ENCODE results near the gene KLK13.

Gene KLK13

GRCh38 chr19:51055866-51056265 is 9.0 kb downstream of the KLK13 start:
- TF ChIP-seq CTCF (IDR thresholded peaks at IDR 0.05; ENCODE audit: borderline replicate concordance, control extremely low read depth, extremely low read depth, insufficient read depth, missing control alignments), result no peak
- DNase-seq (ENCODE audit: low spot score), result no peak
- in situ Hi-C loops (cut with MboI; ENCODE audit: low sequenced_read_pairs, unreplicated experiment), result no loop called here

GRCh38 chr19:51047031-51047335 is 17.9 kb downstream of the KLK13 start:
- TF ChIP-seq CTCF (IDR thresholded peaks at IDR 0.05; ENCODE audit: borderline replicate concordance, control extremely low read depth, extremely low read depth, insufficient read depth, missing control alignments), result no peak
- in situ Hi-C loops (cut with MboI; ENCODE audit: low sequenced_read_pairs, unreplicated experiment), result no loop called here
- no peak for DNase-seq (ENCODE audit: low spot score)

GRCh38 chr19:51044327-51044726 is 20.6 kb downstream of the KLK13 start:
- in situ Hi-C loops (cut with MboI; ENCODE audit: low sequenced_read_pairs, unreplicated experiment), result no loop called here
- no peak for TF ChIP-seq CTCF (IDR thresholded peaks at IDR 0.05; ENCODE audit: borderline replicate concordance, control extremely low read depth, extremely low read depth, insufficient read depth, missing control alignments)
- DNase-seq (ENCODE audit: low spot score), result no peak

DNA sequence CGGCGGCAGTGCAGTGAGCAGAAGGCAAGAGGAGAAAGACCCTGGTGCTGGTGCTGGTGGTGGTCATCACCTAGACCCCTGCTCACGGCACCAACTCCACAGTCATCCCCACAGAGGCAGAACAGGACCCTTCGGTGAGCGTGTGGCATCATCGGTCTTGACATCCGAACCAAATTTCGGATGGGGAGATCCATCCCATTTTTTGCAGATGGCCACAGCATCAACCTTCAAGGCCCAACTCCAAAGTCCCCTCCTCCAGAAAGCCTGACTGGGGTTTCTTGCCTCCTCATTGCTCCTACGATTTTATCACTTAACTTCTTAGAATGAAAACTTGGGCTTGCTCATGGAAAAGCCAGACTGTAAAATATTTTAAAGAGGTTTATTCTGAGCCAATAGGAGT is 21.4 kb downstream of the KLK13 start:
- in situ Hi-C loops (cut with MboI; ENCODE audit: low sequenced_read_pairs, unreplicated experiment), result no loop called here
- DNase-seq (ENCODE audit: low spot score), result no peak
- no peak for TF ChIP-seq CTCF (IDR thresholded peaks at IDR 0.05; ENCODE audit: borderline replicate concordance, control extremely low read depth, extremely low read depth, insufficient read depth, missing control alignments)

DNA sequence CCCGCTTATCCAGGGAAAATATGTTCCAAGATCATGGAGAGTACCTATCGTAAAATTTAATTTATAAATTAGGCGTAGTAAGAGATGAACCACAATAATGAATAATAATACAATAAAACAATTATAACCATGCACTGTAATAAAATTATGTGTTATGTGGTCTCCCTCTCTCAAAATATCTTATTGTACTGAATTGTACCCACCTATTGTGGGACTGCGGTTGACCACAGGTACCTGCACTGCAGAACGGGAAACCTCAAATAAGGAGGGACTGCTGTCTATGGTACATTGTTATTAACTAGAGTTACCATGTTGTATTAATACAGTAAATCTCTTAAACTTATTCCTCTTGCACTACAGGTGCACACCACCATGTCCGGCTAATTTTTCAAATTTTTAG is 24.7 kb downstream of the KLK13 start:
- DNase-seq (ENCODE audit: low spot score), result no peak
- no peak for TF ChIP-seq CTCF (IDR thresholded peaks at IDR 0.05; ENCODE audit: borderline replicate concordance, control extremely low read depth, extremely low read depth, insufficient read depth, missing control alignments)
- in situ Hi-C loops (cut with MboI; ENCODE audit: low sequenced_read_pairs, unreplicated experiment), result no loop called here

GRCh38 chr19:51036519-51036918 is 28.4 kb downstream of the KLK13 start:
- DNase-seq (ENCODE audit: low spot score), result no peak
- in situ Hi-C loops (cut with MboI; ENCODE audit: low sequenced_read_pairs, unreplicated experiment), result no loop called here
- no peak for TF ChIP-seq CTCF (IDR thresholded peaks at IDR 0.05; ENCODE audit: borderline replicate concordance, control extremely low read depth, extremely low read depth, insufficient read depth, missing control alignments)

DNA sequence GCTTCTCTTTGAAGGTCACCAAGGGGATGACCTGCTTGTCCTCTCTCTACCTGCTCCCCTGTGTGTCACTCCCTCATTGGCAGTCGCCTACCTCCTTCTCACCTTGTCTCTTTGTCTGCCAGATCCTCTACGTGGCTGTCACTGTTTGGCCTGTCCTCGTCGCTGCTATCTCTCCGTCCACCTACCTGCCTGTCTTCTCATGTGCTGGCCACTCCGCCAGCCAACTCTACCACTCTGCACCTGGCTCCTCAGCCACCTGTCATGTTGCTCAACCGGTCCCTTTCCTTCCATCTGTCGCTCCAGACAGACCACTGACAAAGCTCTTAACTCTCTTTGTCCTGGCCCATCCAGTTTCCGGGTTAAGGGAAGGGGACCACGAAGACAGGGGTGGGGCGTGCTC is 30.2 kb downstream of the KLK13 start, which contains the start of gene KLK12:
KLK12 (minus strand) TSS at position 299 of the 400 bp plus-strand sequence. CDS start 381 bp downstream, outside the sequence.
- in situ Hi-C loops (cut with MboI; ENCODE audit: low sequenced_read_pairs, unreplicated experiment), result no loop called here
- DNase-seq (ENCODE audit: low spot score), result no peak
- TF ChIP-seq CTCF (IDR thresholded peaks at IDR 0.05; ENCODE audit: borderline replicate concordance, control extremely low read depth, extremely low read depth, insufficient read depth, missing control alignments), result no peak

Data from GM13976 (cell line).